IMR-90 (cell line): ENCODE results near the gene SEMA3C. TPM values are rescaled to one million over a fixed set of nuclear protein-coding genes. Genes with fewer than 3 reads are reported as not detected.

Experiments used
- ATAC-seq: fragments of 200-7000 bp; cut with Tn5 transposase; 2 replicates; pipeline ENCODE4 v1.9.1; 2020; ENCODE audit warnings: low read depth, mild to moderate bottlenecking, moderate library complexity
- BruUV-seq: library from RNA; stranded (reverse); fragments of 400-500 nt; replicated peaks from 2 replicates; lab custom pipeline; 2021; lab: Mats Ljungman, UMichigan
- CTCF ChIA-PET: fragments of 300-600 bp; formaldehyde crosslinking; extraction: SDS; loops from one replicate; lab custom pipeline; 2021; ENCODE audit warnings: antibody characterized with exemption; lab: Yijun Ruan, JAX
- POLR2A ChIA-PET: fragments of 300-600 bp; sonication (Branson Sonifier 250); formaldehyde crosslinking; loops from one replicate; lab custom pipeline; 2022; ENCODE audit warnings: antibody characterized with exemption; ENCODE audit not compliant: unreplicated experiment; lab: Charles Lee
- DNase-seq: peaks from one replicate; pipeline ENCODE4 v3.0.0; 2013
- H2AFZ ChIP-seq: replicated peaks from 2 replicates; pipeline ENCODE3; 2013; ENCODE audit warnings: low read length, mild to moderate bottlenecking; ENCODE audit not compliant: poor library complexity
- H2AK5ac ChIP-seq: 2 replicates; pipeline ENCODE4 v1.6.1; 2013; ENCODE audit warnings: low read depth, low read length, inconsistent platforms
- H2AK9ac ChIP-seq: replicated peaks from 2 replicates; pipeline ENCODE3; 2013; ENCODE audit warnings: mild to moderate bottlenecking, low read depth, low read length, moderate library complexity; ENCODE audit not compliant: poor library complexity
- H2BK120ac ChIP-seq: 2 replicates; pipeline ENCODE4 v1.6.1; 2013; ENCODE audit warnings: low read depth, low read length, inconsistent platforms
- H2BK15ac ChIP-seq: 3 replicates; pipeline ENCODE4 v1.6.1; 2013; ENCODE audit warnings: low read depth, low read length, inconsistent platforms
- H2BK20ac ChIP-seq: 2 replicates; pipeline ENCODE4 v1.6.1; 2013; ENCODE audit warnings: low read depth, mild to moderate bottlenecking, inconsistent platforms, low read length, moderate library complexity
- H2BK5ac ChIP-seq: 2 replicates; pipeline ENCODE4 v1.6.1; 2013; ENCODE audit warnings: mild to moderate bottlenecking, low read depth, low read length, inconsistent platforms; ENCODE audit not compliant: poor library complexity, severe bottlenecking
- H3K14ac ChIP-seq: replicated peaks from 2 replicates; pipeline ENCODE4 v1.6.1; 2013; ENCODE audit warnings: low read depth, low read length, inconsistent platforms
- H3K18ac ChIP-seq: 2 replicates; pipeline ENCODE4 v1.6.1; 2013; ENCODE audit warnings: low read depth, low read length, control low read depth
- H3K23ac ChIP-seq: 2 replicates; pipeline ENCODE4 v1.6.1; 2013; ENCODE audit warnings: low read depth, low read length, inconsistent platforms
- H3K27ac ChIP-seq: 2 replicates; pipeline ENCODE4 v1.5.1; 2013; ENCODE audit warnings: mild to moderate bottlenecking, control low read depth, low read length; ENCODE audit not compliant: insufficient read depth
- H3K27me3 ChIP-seq: 2 replicates; pipeline ENCODE4 v1.6.1; 2013; ENCODE audit warnings: low read length; ENCODE audit not compliant: control insufficient read depth, insufficient read depth
- H3K36me3 ChIP-seq: 2 replicates; pipeline ENCODE4 v1.6.1; 2013; ENCODE audit warnings: low read length, mixed read lengths; ENCODE audit not compliant: control insufficient read depth, insufficient read depth
- H3K4ac ChIP-seq: 2 replicates; pipeline ENCODE4 v1.6.1; 2013; ENCODE audit warnings: low read depth, low read length, inconsistent platforms
- H3K4me1 ChIP-seq: 2 replicates; pipeline ENCODE4 v1.6.1; 2013; ENCODE audit warnings: low read length, mixed read lengths; ENCODE audit not compliant: control insufficient read depth, insufficient read depth
- H3K4me2 ChIP-seq: 2 replicates; pipeline ENCODE4 v1.6.1; 2013; ENCODE audit warnings: low read depth, mild to moderate bottlenecking, control low read depth, low read length, moderate library complexity
- H3K4me3 ChIP-seq: 2 replicates; pipeline ENCODE4 v1.5.1; 2013; ENCODE audit warnings: low read depth, mild to moderate bottlenecking, control low read depth, low read length, moderate library complexity; ENCODE audit not compliant: insufficient read depth
- H3K56ac ChIP-seq: 2 replicates; pipeline ENCODE4 v1.6.1; 2013; ENCODE audit warnings: low read length, inconsistent platforms; ENCODE audit not compliant: insufficient read depth; ENCODE audit errors: extremely low read depth
- H3K79me1 ChIP-seq, 2 experiments: 2 replicates each; pipeline ENCODE4 v1.6.1; 2013; ENCODE audit warnings: low read length in 2 of 2, inconsistent platforms in 1 of 2, low read depth in 1 of 2
- H3K9ac ChIP-seq: 2 replicates; pipeline ENCODE4 v1.6.1; 2013; ENCODE audit warnings: low read depth, low read length, control low read depth
- H3K9me1 ChIP-seq: 2 replicates; pipeline ENCODE4 v1.6.1; 2013; ENCODE audit warnings: low read length, inconsistent platforms; ENCODE audit not compliant: insufficient read depth
- H3K9me3 ChIP-seq: 2 replicates; pipeline ENCODE4 v1.6.1; 2013; ENCODE audit warnings: low read length; ENCODE audit not compliant: control insufficient read depth, insufficient read depth
- H4K20me1 ChIP-seq: 2 replicates; pipeline ENCODE4 v1.6.1; 2013; ENCODE audit warnings: low read length, inconsistent platforms; ENCODE audit not compliant: insufficient read depth
- H4K5ac ChIP-seq: 2 replicates; pipeline ENCODE4 v1.6.1; 2013; ENCODE audit warnings: mild to moderate bottlenecking, low read depth, low read length, control low read depth
- H4K8ac ChIP-seq, 2 experiments: 2 replicates each; pipeline ENCODE4 v1.6.1; 2013; ENCODE audit warnings: low read depth in 2 of 2, low read length in 2 of 2, control low read depth in 1 of 2, inconsistent platforms in 1 of 2
- H4K91ac ChIP-seq: 2 replicates; pipeline ENCODE4 v1.6.1; 2013; ENCODE audit warnings: low read depth, low read length, inconsistent platforms; ENCODE audit not compliant: insufficient read depth
- BHLHE40 ChIP-seq: fragments of 150-350 bp; IDR thresholded peaks from 2 replicates; pipeline ENCODE4 v1.6.1; 2016; ENCODE audit warnings: mild to moderate bottlenecking, low read depth, low read length
- CEBPB ChIP-seq: IDR thresholded peaks from 2 replicates; pipeline ENCODE4 v1.6.1; 2012; ENCODE audit warnings: low read depth, low read length, improper control_type of control experiment
- CTCF ChIP-seq: conservative IDR thresholded peaks from 2 replicates; pipeline ENCODE4 v1.5.1; 2012; ENCODE audit warnings: mild to moderate bottlenecking, low read depth, low read length, improper control_type of control experiment
- ELK1 ChIP-seq: fragments of 150-350 bp; IDR thresholded peaks from 2 replicates; pipeline ENCODE4 v1.6.1; 2016; ENCODE audit warnings: low read depth, mild to moderate bottlenecking, low read length, moderate library complexity, borderline replicate concordance
- FOS ChIP-seq: fragments of 150-350 bp; IDR thresholded peaks from 2 replicates; pipeline ENCODE4 v1.6.1; 2016; ENCODE audit warnings: low read depth, low read length
- NFE2L2 ChIP-seq: fragments of 150-350 bp; IDR thresholded peaks from 2 replicates; pipeline ENCODE4 v1.6.1; 2016; ENCODE audit warnings: low read depth, mild to moderate bottlenecking, low read length
- RCOR1 ChIP-seq: IDR thresholded peaks from 2 replicates; pipeline ENCODE4 v1.6.1; 2012; ENCODE audit warnings: mild to moderate bottlenecking, low read length, improper control_type of control experiment; ENCODE audit not compliant: insufficient replicate concordance
- WGBS, 2 experiments: methylation state at CpG; one replicate each; pipeline versions ENCODE4 v1.1.5 to v1.1.7; 2013; ENCODE audit warnings: missing lambda C conversion rate in 2 of 2; ENCODE audit not compliant: insufficient read length in 1 of 2; ENCODE audit errors: extremely low coverage in 2 of 2; 5-methylcytosine and 5-hydroxymethylcytosine counted together
- dilution Hi-C: fragments of 300-500 bp; cut with HindIII; formaldehyde crosslinking; loops from one replicate; pipeline ENCODE4 v1.14.3; 2018; ENCODE audit warnings: low sequenced_read_pairs; ENCODE audit not compliant: unreplicated experiment
- in situ Hi-C: fragments of 300-500 bp; cut with MboI; formaldehyde crosslinking; loops from 3 replicates; pipeline ENCODE4 v1.14.3; 2019; ENCODE audit warnings: low sequenced_read_pairs, inconsistent platforms, mixed read lengths
- intact Hi-C: fragments of 100-400 bp; cut with micrococcal nuclease; formaldehyde crosslinking; loops from 2 replicates; pipeline ENCODE4 v1.10.0; 2022
- polyA plus RNA-seq, 3 experiments: library from polyadenylated mRNA; depleted of rRNA; stranded (reverse); fragments of >200 nt; gene quantifications; 2 replicates each; pipeline ENCODE4 v1.2.3, GENCODE V29; 2012; ENCODE audit warnings: low replicate concordance in 1 of 3
- total RNA-seq: library from RNA; depleted of rRNA; stranded (reverse); fragments of >200 nt; gene quantifications from 2 replicates; pipeline ENCODE4 v1.2.3, GENCODE V29; 2012

Gene SEMA3C
- total and polyA plus RNA-seq, 2 of the 4 experiments (the other 2 are of a cell fraction), result 21.2 to 97.1 TPM

- H3K9me1 ChIP-seq, result peaks cover 6% of the 10 kb centered on the region
- peaks cover 7 to 29% of the 10 kb centered on the region in 2 experiments; a peak in 3 of 4 replicates for H3K79me1 ChIP-seq
- no peak overlapping the region for H3K9ac ChIP-seq
- WGBS, 2 experiments, result 16% methylated on average over 3 of the region's 5 CpGs; no CpG with 5 or more reads in 1 of the 2 experiments
- no peak overlapping the region for H2AK5ac ChIP-seq
- ChIA-PET POLR2A (no interaction called here), CTCF (no interaction called here)
- no peaks in the 10 kb centered on the region for H3K9me3 ChIP-seq
- no peak overlapping the region for H3K56ac ChIP-seq
- peak overlapping the region; percentile 3; the same call in 1 of the 2 replicates for H3K4me2 ChIP-seq
- peak overlapping the region; percentile 71; the same call in 1 of the 2 replicates for H2BK120ac ChIP-seq
- H3K4ac ChIP-seq, result 0 out of 2 replicates have a peak overlapping the region, but pooled peaks have one; percentile 52
- H3K4me1 ChIP-seq, result peaks cover 6% of the 10 kb centered on the region
- no peak overlapping the region for H3K27ac ChIP-seq
- peak overlapping the region; percentile 66 for H2BK5ac ChIP-seq
- H3K23ac ChIP-seq, result peak overlapping the region; percentile 16; the same call in 1 of the 2 replicates
- intact Hi-C loops, result no loop called here
- no peak overlapping the region for H2AK9ac ChIP-seq
- peak overlapping the region; percentile 69; the same call in 1 of the 2 replicates for H2BK20ac ChIP-seq
- H2AFZ ChIP-seq, result peak overlapping the region; percentile 23
- H3K4me3 ChIP-seq, result no peak overlapping the region
- no peak for TF ChIP-seq RCOR1
- no peak for TF ChIP-seq CTCF
- no peak for TF ChIP-seq CEBPB
- no peak for TF ChIP-seq FOS
- TF ChIP-seq NFE2L2, result no peak
- TF ChIP-seq ELK1, result no peak
- TF ChIP-seq BHLHE40, result no peak
- peak overlapping the region; percentile 29; the same call in 1 of the 3 replicates for H2BK15ac ChIP-seq
- no peaks in the 10 kb centered on the region for H4K20me1 ChIP-seq
- DNase-seq (peak; percentile 84), ATAC-seq (no peak)
- no peaks in the 10 kb centered on the region; the same call in 1 of the 2 replicates for H3K36me3 ChIP-seq
- in situ Hi-C loops, result no loop called here
- dilution Hi-C loops, result no loop called here
- H4K91ac ChIP-seq, result no peak overlapping the region
- no TSS peak for BruUV-seq
- no peak overlapping the region for H3K18ac ChIP-seq
- H3K27me3 ChIP-seq, result no peaks in the 10 kb centered on the region
- no peak overlapping the region for H4K8ac ChIP-seq
- H4K5ac ChIP-seq, result no peak overlapping the region
- peak overlapping the region; percentile 43; the same call in 1 of the 2 replicates for H3K14ac ChIP-seq
Measured at GRCh38 chr7:80879849-80880248, 39.0 kb downstream of the SEMA3C start.
